MV-4-11 (cell line): ENCODE results near the gene S1PR2.
"Not testable (repeated sequence)": the region's sequence is repeated elsewhere in the genome, so short reads cannot be mapped to it uniquely, and the experiment has no call there.

Experiments used
- DNase-seq: peaks from one replicate; lab custom pipeline; 2025; lab: John Stamatoyannopoulos, UW

S1PR2 gene

GRCh38 chr19:10190026-10190425 is 41.1 kb downstream of the S1PR2 start:
- DNase-seq, result peak; percentile 88

DNA sequence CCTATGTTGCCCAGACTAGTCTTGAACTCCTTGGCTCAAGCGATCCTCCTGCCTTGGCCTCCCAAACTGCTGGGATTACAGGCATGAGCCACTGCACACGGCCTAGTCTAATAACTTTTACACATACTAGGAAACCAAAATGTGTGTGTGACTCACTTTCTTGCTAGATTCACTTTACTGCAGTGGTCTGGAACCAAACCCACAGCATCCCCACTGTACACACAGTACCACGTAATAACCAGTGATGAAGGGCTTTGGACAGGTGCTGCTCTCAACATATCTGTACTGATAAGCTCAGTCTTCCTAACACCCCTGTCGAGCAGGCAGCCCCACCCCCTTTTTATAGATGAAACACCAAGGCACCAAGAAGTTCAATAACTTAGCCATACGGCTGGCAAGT is 41.5 kb downstream of the S1PR2 start:
- peak; percentile 64 for DNase-seq

GRCh38 chr19:10187315-10187714 is 43.8 kb downstream of the S1PR2 start:
- no peak for DNase-seq

GRCh38 chr19:10184636-10185035 is 46.5 kb downstream of the S1PR2 start:
- no peak for DNase-seq

DNA sequence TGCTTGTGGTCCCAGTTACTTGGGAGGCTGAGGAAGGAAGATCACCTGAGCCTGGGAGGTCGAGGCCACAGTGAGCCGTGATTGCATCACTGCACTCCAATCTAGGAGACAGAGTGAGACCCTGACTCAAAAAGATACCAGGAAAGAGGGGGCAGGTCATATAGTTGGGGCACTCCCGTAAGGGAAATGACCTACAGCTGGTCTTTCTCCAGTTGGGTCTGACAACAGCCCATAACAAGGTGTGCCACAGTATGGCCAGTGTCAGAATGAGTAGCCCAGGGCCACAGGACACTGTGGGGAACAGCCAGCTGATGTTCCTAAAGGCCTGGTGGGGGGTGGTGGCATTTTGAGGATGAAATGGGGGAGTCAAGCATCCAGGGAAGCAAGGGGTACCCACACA is 47.2 kb downstream of the S1PR2 start:
- no peak for DNase-seq

DNA sequence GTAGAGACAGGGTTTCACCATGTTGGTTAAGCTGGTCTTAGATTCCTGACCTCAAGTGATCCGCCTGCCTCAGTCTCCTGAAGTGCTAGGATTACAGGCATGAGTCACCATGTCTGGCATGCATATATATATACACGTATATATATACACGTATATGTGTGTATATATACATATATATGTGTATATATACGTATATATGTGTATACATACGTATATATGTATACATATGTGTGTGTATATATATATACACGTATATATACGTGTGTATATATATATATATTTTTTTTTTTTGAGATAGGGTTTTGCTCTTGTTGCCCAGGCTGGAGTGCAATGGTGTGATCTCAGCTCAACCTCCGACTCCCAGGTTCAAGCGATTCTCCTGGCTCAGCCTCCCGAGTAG is 48.3 kb downstream of the S1PR2 start:
- DNase-seq, result no peak

DNA sequence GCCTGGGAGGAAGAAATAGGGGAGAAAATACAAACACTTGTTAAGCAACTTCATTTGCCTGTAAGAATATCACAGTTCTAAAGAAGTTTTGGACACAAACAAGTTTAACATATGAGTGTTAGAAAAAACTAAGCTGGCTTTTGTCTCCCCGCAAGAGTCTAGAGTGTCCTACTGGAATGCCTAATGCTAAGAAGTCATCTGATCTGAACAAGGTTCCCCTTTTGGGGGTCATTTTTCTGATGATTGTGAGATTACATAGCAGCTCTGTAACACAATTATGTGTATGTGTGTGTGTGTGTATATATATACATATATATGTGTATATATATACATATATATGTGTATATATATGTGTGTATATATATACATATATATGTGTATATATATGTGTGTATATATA is 49.1 kb downstream of the S1PR2 start:
- DNase-seq, result no peak

- no peak for DNase-seq
Measured at GRCh38 chr19:10180459-10180858, 50.7 kb downstream of the S1PR2 start.

- not testable (repeated sequence) for DNase-seq
Measured at GRCh38 chr19:10180024-10180423, 51.1 kb downstream of the S1PR2 start.

DNA sequence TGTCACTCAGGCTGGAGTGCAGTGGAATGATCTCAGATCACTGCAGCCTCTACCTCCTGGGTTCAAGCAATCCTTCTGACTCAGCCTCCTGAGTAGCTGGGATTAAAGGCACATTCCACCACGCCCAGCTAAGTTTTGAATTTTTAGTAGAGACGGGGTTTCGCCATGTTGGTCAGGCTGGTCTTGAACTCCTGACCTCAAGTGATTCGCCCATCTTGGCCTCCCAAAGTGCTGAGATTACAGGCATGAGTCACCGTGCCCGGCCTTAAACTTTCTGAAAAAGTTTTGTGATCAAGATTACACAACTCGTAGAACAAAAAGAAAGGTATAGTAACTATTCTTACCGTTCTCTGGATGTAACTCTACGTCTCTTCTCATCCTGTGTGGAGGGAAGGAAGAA is 57.6 kb downstream of the S1PR2 start:
- DNase-seq, result peak; percentile 77
